ENCODE results near the gene C1orf167.

Gene C1orf167

DNA sequence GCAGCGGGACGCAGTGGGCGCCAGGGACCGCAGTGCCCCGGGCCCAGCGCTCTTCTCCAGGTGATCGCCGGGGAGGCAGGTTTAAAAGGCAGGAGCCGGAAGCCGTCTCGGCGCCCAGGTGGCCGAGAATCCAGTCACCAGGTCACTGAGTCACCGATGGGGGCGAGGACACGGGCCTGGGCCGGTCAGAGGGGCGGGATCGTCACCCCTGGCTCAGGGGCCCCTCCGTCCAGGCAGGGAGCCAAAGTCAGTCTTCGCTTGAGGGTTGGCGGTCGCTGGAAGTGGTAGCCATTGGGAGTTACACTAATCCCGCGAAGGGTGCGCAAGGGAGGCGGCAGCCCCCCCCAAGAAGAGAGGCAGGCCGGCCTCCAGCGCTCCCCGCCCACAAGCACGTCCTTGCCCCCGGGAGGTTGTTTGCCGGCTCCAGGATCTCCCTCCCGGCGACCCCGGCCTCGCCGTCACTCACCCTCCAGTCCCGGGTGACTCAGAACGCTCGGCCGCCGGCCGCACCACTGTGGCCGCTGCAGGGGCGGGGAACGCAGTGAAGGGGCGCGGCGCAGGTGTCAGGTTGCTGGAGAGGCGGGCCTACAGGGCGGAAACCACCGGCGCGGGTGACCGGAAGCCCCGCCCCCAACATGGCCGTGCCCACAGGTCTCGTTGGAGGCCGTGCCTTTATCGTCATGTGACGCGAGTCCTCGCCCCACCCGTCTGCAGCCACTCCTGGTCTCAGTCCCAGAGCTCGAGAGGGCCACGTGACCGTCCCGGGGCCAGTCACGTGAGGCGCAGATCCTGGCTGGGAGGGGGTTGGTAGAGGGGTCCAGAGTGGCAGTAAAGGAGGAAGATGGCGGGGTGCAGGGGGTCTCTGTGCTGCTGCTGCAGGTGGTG lies 43.7 kb downstream of the C1orf167 start, which contains the start of the genes CLCN6 and MTHFR:
CLCN6 (plus strand) TSS at position 770 of the 885 bp plus-strand sequence; CDS start at position 842, 72 bp downstream.
MTHFR (minus strand) TSS at position 543 of the 885 bp plus-strand sequence. CDS start 2,848 bp downstream, outside the sequence.
- H3K36me3 ChIP-seq (ENCODE audit: low read length), result peaks cover 17% of the 10 kb centered on the region
- no peaks in the 10 kb centered on the region for H3K9me2 ChIP-seq (replicated peaks; ENCODE audit: insufficient read depth, low read length)
- TF ChIP-seq, protein P1, sequence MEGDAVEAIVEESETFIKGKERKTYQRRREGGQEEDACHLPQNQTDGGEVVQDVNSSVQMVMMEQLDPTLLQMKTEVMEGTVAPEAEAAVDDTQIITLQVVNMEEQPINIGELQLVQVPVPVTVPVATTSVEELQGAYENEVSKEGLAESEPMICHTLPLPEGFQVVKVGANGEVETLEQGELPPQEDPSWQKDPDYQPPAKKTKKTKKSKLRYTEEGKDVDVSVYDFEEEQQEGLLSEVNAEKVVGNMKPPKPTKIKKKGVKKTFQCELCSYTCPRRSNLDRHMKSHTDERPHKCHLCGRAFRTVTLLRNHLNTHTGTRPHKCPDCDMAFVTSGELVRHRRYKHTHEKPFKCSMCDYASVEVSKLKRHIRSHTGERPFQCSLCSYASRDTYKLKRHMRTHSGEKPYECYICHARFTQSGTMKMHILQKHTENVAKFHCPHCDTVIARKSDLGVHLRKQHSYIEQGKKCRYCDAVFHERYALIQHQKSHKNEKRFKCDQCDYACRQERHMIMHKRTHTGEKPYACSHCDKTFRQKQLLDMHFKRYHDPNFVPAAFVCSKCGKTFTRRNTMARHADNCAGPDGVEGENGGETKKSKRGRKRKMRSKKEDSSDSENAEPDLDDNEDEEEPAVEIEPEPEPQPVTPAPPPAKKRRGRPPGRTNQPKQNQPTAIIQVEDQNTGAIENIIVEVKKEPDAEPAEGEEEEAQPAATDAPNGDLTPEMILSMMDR (IDR thresholded peaks at IDR 0.05; ENCODE audit: insufficient read depth, low read length, poor library complexity, severe bottlenecking), result no peak
- TF ChIP-seq EZH2phosphoT487 (conservative IDR thresholded peaks at IDR 0.05; ENCODE audit: low read length), result no peak
- H3K79me2 ChIP-seq (ENCODE audit: insufficient read depth, low read length), result peaks cover 48% of the 10 kb centered on the region
- H3K4me3 ChIP-seq (ENCODE audit: insufficient read depth, low read length, poor library complexity, severe bottlenecking), result peak within 1 kb of the TSS; percentile 86
- H3K9ac ChIP-seq (ENCODE audit: low read length), result peak within 1 kb of the TSS; percentile 88
- no peaks in the 10 kb centered on the region for H3K27me3 ChIP-seq (ENCODE audit: low read length)
- peaks cover 19% of the 10 kb centered on the region for H3F3A ChIP-seq (ENCODE audit: insufficient read depth)
- no peaks in the 10 kb centered on the region for H4K20me1 ChIP-seq (ENCODE audit: low read depth, low read length)
- H3K27ac ChIP-seq (ENCODE audit: low read depth, low read length), result peak within 1 kb of the TSS; percentile 82
- peak within 1 kb of the TSS; percentile 99 for H3K4me2 ChIP-seq (ENCODE audit: low read depth, low read length, poor library complexity, severe bottlenecking)
- H2AFZ ChIP-seq (ENCODE audit: low read depth, low read length, severe bottlenecking), result peak within 1 kb of the TSS; percentile 65
- no peaks in the 10 kb centered on the region for H3K9me3 ChIP-seq (ENCODE audit: insufficient read depth, low read length)

DNA sequence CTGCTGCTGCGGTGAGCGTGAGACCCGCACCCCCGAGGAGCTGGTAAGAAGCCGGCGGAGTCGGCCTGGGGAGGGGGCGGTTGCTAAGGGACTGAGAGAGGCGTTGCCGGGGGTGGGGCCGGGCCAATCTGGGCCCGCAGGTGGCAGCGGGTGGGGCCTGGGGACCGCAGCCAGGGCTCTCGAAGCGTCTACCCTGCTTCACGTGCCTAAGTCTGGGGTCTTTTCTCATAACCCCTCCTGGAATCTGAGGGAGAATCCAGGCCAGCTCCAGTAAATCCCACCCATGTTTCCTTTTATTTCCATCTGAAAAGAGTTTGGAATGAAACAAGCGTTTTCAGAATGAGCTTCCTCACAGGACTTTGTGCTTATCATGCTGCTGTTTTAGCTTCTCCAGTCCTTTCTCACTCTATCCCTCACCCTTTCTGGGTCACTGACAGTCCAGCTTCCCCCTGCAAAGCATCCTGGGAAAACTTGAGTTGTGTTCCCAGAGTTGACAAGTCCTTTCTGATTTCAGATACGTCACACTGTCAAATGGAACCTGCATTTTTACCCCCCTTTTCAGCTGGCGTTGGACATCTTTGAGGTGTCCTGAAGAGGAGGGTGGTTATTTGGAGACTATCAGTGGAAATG lies 44.4 kb downstream of the C1orf167 start:
- Histone ChIP-seq H3F3A (ENCODE audit: insufficient read depth) (peaks cover 19% of the 10 kb centered on the region), H3K27ac (ENCODE audit: low read depth, low read length) (peak overlapping the region; percentile 75), H3K9me2 (replicated peaks; ENCODE audit: insufficient read depth, low read length) (no peaks in the 10 kb centered on the region), H3K4me3 (ENCODE audit: insufficient read depth, low read length, poor library complexity, severe bottlenecking) (peak overlapping the region; percentile 86), H3K4me2 (ENCODE audit: low read depth, low read length, poor library complexity, severe bottlenecking) (peak overlapping the region; percentile 97), H3K36me3 (ENCODE audit: low read length) (peaks cover 17% of the 10 kb centered on the region), H3K27me3 (ENCODE audit: low read length) (no peaks in the 10 kb centered on the region), H3K9ac (ENCODE audit: low read length) (peak overlapping the region; percentile 88), H3K79me2 (ENCODE audit: insufficient read depth, low read length) (peaks cover 48% of the 10 kb centered on the region), H2AFZ (ENCODE audit: low read depth, low read length, severe bottlenecking) (peak overlapping the region; percentile 12), H4K20me1 (ENCODE audit: low read depth, low read length) (no peaks in the 10 kb centered on the region), H3K9me3 (ENCODE audit: insufficient read depth, low read length) (no peaks in the 10 kb centered on the region)
- no peak for TF ChIP-seq EZH2phosphoT487 (conservative IDR thresholded peaks at IDR 0.05; ENCODE audit: low read length)
- TF ChIP-seq, protein P1 (IDR thresholded peaks at IDR 0.05; ENCODE audit: insufficient read depth, low read length, poor library complexity, severe bottlenecking), result no peak

DNA sequence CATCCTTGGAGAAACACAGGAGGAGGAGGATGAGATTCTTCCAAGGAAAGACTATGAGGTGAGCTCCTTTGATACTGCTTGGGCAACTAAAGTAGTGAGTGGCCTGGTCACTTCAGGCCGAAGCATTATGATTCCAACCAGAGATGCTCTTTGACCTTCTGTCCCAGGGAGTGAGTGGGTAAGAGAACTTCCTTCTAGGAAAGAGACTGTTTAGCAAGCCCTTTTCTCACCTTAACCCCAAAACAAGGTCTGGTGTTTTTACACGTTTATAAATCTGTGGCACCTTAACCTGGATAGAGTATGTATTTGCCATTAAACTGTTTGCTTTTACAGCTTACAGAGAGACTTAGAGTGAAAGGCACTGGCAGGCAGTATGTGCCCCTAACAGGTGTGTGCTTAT lies 45.1 kb downstream of the C1orf167 start:
- peaks cover 48% of the 10 kb centered on the region for H3K79me2 ChIP-seq (ENCODE audit: insufficient read depth, low read length)
- no peaks in the 10 kb centered on the region for H4K20me1 ChIP-seq (ENCODE audit: low read depth, low read length)
- H3K27ac ChIP-seq (ENCODE audit: low read depth, low read length), result peak overlapping the region; percentile 75
- H3K9ac ChIP-seq (ENCODE audit: low read length), result peak overlapping the region; percentile 88
- peak overlapping the region; percentile 97 for H3K4me2 ChIP-seq (ENCODE audit: low read depth, low read length, poor library complexity, severe bottlenecking)
- no peak for TF ChIP-seq EZH2phosphoT487 (conservative IDR thresholded peaks at IDR 0.05; ENCODE audit: low read length)
- TF ChIP-seq, protein P1 (IDR thresholded peaks at IDR 0.05; ENCODE audit: insufficient read depth, low read length, poor library complexity, severe bottlenecking), result no peak
- H3K9me3 ChIP-seq (ENCODE audit: insufficient read depth, low read length), result no peaks in the 10 kb centered on the region
- peaks cover 17% of the 10 kb centered on the region for H3K36me3 ChIP-seq (ENCODE audit: low read length)
- H3F3A ChIP-seq (ENCODE audit: insufficient read depth), result peaks cover 25% of the 10 kb centered on the region
- peak overlapping the region; percentile 86 for H3K4me3 ChIP-seq (ENCODE audit: insufficient read depth, low read length, poor library complexity, severe bottlenecking)
- H3K9me2 ChIP-seq (replicated peaks; ENCODE audit: insufficient read depth, low read length), result no peaks in the 10 kb centered on the region
- H3K27me3 ChIP-seq (ENCODE audit: low read length), result no peaks in the 10 kb centered on the region
- H2AFZ ChIP-seq (ENCODE audit: low read depth, low read length, severe bottlenecking), result no peak overlapping the region
